B cell (primary cell): ENCODE data around the gene TMEM225.

Experiments used
- EZH2 ChIP-seq: IDR thresholded peaks from 2 replicates; pipeline ENCODE4 v1.6.1; 2012; ENCODE audit warnings: borderline replicate concordance, low read depth, mild to moderate bottlenecking, moderate library complexity, low read length; ENCODE audit not compliant: insufficient read depth, poor library complexity, severe bottlenecking
- TF ChIP-seq, protein P1 (sequence below): fragments of 200-600 bp; IDR thresholded peaks from one replicate; pipeline ENCODE4 v1.8.0; 2022; ENCODE audit warnings: antibody characterized with exemption, mild to moderate bottlenecking

DNA sequence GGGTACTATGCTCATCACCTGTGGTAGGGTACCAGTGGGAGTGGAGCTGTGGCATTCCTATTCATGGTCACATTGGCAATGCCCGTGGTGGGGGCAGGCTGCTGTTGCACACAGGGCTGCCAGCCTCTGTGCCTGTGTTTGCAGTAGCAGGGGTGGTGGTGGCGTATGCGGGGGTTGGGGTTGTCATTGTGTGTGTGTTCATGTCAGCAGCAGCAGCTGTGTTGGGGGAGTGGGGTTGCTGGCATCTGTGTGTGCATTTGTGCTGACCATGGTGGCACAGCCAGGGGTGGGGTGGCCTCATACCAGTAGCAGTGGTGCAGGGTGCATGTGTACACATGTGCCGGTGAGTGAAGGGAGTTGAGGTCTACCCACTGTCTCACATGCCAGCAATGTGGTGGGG, 34.4 kb downstream of the TMEM225 start:
- TF ChIP-seq, protein P1, sequence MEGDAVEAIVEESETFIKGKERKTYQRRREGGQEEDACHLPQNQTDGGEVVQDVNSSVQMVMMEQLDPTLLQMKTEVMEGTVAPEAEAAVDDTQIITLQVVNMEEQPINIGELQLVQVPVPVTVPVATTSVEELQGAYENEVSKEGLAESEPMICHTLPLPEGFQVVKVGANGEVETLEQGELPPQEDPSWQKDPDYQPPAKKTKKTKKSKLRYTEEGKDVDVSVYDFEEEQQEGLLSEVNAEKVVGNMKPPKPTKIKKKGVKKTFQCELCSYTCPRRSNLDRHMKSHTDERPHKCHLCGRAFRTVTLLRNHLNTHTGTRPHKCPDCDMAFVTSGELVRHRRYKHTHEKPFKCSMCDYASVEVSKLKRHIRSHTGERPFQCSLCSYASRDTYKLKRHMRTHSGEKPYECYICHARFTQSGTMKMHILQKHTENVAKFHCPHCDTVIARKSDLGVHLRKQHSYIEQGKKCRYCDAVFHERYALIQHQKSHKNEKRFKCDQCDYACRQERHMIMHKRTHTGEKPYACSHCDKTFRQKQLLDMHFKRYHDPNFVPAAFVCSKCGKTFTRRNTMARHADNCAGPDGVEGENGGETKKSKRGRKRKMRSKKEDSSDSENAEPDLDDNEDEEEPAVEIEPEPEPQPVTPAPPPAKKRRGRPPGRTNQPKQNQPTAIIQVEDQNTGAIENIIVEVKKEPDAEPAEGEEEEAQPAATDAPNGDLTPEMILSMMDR: no peak
- no peak for TF ChIP-seq EZH2
